NCI-H187 (cell line): Measurements from ENCODE around the gene MPHOSPH9.
A peak's percentile ranks its signal among the peaks of the same experiment; 100 is the strongest.

Experiments
- DNase-seq, 2 experiments: peaks; one replicate each; lab custom pipeline; 2025; lab: John Stamatoyannopoulos, UW

The MPHOSPH9 gene

DNA sequence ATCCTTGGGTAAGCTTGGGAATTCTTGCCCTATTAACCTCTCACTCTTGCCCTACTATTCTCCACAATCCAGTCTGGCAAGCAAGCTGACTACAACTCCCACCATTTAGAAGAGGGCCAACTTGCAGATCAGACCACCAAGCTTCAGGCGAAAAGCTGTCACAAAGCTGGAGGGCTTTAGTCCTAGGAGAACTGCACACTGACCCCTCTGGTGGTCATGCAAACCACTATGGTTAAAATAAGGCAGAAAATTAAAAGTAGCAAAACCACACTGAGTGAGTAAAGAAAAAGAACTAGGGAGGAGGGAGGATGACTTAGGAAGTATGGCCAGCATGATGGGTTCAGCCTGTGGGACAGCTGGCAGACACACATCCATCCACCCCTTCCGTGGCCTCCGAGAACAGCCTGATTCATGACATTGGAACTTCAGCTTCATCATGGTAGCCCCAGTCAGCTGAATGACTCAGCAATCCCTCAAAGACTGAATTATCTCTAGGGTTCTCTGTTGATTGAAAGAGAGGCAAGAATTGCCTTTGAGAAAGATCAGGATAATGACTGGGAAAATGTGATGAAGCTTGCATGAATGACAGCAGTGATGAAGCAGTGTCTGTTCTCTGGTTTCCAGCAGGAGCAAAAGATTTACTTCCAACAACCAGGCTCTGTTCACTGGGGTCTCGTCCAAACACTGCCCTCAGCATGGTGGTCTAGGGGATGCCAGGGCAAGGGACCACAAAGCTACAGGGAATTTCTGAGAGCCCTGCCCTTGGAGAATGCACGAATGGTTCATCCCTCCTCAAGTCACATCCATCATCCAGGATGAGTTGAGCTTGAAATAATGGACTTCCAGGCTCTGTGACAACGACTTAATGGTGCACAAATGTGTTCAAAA is 106.4 kb downstream of the MPHOSPH9 start:
- DNase-seq: no peak

DNA sequence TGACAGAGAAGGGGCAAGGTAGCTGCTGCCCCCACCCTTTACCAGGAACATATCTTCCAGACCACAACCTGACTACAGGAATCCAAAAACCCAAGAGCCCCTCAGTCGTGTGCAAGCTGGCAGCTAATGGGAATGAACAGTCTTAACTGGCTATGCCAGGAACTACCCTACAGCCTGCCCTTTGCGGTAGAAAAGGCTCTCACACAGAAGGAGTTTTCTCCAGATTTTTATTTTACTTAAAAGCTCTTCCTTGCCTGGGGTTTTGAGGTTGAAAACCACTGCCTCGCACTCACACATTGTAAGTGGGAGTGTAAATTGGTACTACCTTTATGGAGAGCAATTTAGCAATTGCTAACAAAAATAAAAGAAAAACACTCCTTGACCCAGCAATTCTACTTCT is 110.3 kb downstream of the MPHOSPH9 start:
- no peak for DNase-seq

DNA sequence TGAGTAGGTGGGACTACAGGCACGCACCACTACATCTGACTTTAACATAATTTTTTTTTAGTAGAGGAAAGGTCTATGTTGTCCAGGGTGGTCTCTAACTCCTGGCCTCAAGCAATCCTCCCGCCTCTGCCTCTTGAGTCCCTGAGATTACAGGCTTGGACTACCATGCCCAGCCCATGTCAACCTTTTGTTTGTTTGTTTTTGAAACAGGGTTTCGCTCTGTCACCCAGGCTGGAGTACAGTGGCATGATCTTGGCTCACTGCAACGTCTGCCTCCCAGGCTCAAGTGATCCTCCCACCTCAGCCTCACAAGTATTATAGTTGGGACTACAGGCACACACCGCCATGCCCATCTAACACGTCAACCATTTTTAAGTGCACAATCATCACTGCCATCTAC is 111.3 kb downstream of the MPHOSPH9 start:
- no peak for DNase-seq

DNA sequence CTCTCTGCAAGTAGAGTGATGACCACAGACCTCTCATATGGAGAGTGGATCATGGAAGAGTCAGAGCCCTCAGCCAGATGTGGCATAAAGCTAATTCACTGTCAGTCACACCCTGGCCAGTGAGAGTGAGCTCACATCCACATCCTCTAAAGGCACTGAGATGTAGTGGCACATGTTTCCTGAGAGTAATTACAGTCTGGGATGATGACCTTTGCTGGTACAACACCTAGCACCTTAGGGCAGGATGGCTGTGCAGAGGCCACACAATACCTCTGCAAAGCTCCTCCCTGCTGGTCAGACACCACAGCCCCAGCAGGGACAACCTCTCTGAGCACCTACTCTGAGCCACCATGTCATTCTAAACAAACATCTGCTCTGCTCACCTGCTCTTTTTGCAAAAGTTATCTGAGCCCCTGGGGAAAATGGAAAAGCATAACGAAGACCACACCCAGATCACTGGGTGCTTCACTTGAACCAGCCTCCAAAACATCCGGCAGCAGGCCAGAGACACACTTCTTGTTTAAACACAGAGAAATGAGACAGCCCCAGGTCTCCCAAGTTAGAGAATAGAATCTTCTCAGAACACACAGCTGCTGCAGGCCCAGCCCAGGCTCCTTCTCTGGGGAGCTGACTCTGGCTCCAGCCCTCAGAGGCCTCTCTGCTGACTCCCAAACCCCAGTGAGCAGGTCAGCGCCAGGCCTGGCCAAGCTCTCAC is 112.3 kb downstream of the MPHOSPH9 start:
- peak in 1 of 2 experiments; percentile 46 for DNase-seq

DNA sequence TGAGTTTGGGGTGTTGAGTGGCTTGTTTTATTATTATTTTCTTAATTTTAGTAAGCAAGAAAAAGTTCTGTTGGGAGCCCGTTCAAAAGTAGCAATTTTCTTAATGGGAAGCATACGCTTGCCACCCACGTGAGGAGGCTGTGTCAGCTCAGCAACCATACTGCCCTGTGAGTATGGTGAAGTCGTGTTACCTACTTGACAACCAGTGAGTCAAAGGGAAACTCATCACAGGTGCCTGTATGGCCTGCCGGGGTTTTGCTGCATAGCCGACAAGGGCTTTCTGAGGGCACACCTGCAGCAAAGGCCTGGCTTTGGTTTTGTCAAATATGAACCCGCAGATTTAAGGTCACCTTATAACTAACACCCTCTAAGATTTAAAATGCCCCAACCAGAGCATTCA is 113.1 kb downstream of the MPHOSPH9 start:
- no peak for DNase-seq

DNA sequence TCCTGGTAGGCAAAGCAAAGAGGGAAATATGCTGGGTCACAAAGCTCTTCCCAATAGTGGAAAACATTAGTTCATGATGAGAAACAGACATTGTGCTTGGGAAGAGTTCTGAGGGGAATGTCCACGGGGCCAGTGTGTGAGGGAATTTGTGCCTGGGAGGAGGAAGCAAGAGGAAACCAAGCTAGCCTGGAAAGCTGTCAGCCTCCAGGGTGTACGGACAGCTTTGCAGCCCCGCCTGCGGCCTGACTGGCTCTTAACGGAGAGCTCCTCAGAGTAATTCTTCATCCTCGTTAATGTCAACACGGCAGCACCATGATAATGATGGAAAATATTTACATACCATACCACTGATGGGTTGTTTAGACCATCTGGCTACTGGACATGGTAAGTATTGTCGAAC is 114.4 kb downstream of the MPHOSPH9 start:
- no peak for DNase-seq

DNA sequence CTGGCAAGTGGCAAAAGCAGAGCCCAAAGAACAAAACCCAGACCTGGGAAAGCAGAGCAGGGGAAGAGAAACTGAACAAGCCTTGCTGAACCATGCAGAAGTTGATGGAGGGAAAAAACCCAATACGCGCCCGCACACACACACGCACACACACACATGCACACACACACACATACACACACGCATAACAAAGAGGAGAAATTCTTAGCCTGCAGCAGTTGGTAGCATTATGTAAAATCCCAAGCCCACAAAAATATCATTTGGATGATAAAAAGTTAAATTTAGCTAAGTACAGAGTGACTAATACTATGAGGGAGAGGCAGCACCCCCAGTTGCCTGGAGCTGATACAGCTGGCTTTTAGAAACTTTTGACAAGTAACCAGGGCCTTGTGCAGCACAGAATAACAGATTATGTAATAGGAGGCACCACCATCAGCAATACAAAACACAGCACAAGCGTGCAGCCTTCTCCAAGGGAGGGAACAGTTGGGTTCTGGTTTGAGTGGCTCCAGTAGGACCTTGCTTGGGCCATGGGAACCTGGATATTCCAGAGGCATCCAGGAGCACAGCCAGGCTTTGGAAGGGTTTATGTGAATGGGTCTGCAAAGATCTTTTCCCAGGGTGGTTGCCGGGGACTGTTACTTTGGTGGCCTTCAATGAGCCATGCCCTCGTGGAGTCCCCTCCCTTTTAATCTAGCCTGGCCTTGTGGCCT is 117.4 kb downstream of the MPHOSPH9 start:
- DNase-seq: no peak

DNA sequence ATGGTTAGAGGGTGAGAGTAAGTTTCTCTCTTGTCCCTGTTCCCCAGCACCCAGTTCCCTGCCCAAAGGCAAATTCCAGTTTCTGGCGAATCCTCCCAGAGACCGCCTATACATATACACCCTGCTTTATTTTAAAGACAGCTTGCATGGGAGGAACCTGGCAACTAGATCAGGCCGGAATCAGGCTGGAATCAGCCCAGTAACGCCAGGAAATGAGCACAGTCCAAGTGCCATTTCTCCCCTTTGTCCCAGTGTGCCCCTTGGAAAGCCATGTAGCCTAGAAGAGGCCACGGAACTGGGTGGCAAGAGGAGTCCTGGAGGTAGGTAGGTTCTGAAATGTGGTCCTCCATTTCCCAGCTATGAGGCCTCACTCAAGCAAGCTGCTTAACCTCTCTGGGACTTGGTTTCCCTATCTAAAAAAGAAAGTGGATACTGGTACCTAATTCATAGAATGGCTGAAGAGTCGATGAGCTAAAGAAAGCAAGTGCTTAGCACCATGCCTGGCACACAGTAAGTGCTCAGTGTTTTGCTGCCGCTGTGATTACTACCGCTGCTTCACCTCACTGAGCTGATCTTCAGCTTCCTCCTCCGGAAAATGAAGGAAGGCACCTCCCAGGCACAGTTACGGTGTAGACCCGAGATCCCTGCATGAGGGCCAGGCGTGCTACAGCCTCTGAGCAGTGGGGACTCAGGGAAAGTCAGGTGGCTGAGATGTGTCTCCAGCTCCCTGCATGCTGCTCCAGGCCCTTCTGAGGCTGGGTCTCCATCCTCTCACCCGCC is 118.4 kb downstream of the MPHOSPH9 start:
- no peak for DNase-seq

DNA sequence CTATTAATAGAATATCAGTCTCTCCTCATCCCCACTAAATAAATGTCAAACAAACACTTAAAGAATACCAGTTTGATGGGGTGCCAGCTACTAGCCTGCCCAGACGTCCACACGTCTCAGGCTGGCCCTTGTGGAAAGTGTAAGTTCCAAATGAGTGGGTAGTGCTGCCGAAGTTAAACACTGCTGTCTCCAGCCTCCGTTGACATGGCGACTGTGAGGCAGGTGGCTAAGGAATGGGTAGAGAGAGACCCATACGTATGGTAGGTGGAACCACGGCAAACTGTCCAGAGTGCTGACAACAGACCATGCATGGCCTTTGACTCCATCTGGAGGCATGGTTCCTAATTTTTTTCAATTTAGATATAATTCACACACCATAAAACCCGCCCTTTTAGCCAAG is 119.9 kb downstream of the MPHOSPH9 start:
- DNase-seq: peak in 1 of 2 experiments; percentile 50

DNA sequence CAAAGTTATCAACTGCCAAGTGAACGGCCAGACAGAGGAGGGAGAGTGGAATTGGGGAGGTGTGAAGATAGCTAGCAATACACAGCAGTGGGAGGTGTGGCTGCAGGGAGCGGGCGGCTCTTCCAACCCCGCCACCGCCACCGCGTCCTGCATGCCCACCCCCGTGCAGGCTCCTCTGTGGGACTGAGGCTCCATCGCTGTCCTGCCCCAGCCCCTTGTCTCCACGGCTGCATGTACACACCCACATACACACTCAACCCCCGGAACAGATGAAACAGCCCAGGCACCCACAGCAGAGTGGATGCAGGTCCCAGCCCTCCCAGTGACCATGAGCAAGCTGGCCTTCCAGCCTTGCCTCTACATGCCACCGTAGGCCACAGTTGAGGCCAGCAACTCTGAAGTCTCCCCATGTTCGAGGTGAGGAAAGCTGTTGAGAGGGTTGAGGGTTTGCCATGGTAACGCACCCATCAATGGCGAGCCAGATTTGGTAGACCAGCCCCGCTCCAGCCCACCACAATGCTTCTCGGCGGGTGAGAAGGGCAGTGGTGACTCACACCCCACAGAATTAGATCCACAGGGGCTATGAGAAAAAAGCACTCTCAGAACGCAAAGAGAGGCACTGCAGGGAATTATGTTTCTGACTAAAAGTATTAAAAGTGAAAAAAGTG is 121.3 kb downstream of the MPHOSPH9 start:
- no peak for DNase-seq

DNA sequence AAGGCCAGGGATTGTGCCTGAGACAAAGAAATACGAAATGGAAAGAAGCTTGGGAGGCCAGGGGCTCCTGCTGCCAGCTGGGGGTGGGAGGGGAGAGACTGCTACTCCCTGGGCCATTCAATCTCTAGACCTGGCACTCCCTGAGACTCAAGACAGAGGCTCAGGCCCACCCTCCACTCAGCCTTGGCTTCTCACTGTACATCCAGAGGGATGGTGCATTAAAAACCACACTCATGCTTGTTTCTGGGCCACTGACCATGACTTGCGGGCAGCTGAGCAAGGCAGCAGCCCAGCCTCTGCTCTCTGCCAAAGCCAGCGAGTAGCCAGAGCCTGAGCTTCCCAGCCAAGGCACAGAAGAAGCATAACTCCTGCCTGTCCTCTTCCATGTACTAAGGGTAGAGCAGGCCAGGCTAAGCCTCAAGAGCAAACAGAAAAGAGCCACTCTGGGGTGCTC is 123.6 kb downstream of the MPHOSPH9 start:
- DNase-seq: peak; percentile 42 to 52

DNA sequence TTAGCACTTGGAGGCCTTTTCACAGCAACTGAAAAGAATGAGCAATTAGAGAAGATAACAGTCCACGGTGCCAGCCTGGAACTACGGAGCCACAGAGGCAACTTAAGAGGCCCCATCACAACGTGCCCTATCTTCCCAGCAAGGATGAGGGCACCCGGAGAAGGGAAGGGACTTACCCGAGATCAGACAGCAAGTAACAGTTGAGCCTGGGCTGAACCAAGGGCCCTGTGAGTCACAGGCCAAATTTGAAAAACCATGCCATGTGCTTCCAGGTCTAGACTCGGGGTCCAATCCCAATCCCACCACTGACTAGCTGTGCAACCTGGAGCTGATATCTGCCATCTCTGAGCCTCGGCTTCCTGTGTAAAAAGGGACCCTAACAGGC is 124.3 kb downstream of the MPHOSPH9 start:
- DNase-seq: no peak

DNA sequence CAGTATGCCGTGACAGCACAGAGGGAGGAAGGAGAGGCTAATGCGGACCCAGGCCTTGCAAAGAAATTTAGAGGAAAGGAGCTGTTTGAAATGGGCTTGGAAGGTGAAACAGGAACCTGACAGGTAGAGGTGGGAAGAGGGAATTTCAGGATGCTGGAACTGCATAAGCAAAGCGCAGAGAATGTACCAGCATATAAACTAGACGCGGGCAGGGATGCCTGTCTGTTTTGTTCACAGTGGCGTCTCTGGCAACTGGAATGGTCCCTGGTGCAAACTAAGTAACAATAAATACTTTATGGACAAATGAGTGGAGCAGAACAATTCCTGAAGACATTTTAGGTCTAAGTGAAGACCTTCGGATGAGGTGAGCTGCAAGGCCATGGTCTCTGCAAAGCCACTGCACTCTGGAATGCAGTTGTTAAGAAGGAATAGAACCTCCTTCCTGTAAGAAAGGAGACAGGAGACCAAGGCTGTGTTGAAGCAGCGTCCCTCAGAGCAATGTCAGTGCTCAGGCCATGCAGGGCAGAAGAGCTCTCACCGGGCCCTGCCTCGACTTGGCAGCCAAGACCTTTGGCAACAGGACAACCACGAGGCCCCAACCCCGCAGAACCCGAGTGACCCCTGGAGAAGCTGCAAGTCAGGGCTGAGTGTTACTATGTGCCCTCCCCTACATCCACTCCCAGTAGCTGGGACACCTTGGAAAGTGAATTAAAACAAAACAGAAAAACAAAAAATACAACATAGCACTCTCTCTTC is 124.8 kb downstream of the MPHOSPH9 start:
- DNase-seq: no peak

DNA sequence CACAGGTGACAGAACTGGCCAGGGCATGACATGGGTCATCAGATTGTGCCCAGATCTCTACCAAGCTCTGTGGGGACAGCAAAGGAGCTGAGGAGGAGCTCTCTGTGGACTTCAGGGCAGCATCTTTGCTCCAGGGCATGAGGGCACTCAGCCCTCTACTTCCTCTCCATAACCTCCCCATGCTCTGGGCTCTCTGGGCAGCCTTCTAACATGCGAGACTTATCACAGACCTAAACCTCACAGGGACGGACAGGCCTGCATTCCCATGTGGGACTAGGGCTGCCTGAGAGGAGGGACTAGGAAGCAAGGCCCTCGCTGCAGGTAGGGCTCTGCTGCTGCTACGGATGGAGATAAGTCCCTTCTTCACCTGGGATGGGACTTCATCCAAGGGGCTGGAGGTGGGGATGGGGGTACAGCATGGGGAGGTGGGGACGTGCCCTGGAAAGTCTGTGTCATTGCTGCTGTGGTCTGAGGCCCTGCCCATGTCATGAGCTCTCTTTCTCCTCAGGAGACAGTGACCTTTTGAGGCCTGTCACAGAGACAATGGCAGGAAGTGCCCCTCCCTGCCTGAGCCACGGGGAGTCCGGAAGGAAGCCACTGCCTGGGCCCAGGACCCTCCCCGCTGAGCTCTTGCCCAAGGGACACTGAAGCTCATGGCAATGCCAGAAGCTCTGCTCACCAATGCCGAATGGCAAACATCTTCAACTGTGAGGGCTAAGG is 126.1 kb downstream of the MPHOSPH9 start:
- no peak for DNase-seq

DNA sequence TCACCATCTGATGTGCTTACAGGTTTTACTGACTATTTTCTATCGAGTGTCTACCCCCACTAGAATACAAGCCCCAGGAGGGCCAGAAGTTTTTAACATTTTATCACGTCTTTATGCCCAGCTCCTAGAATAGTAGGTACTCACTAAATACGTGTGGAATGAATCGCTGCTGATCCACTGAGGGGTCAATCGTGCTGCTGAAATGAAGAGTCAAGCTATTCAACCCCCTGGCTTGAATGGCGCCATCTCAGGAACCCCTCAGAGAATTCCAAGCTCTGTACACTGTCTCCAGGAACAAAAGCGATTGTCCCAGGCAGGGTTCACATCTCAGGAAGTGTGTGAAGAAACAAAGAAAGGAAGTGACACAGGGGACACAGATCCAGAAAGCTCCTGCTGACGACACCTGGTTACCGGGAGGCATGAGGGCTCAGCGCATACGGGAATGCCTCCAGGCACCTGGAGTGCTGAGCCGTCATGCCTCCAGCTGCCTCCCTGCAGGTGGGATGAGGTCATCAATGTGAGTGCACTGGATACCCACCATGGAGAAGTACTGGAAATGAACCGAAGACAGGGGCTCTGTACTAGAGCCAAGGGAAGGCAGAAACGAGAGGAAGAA is 127.6 kb downstream of the MPHOSPH9 start:
- DNase-seq: no peak

DNA sequence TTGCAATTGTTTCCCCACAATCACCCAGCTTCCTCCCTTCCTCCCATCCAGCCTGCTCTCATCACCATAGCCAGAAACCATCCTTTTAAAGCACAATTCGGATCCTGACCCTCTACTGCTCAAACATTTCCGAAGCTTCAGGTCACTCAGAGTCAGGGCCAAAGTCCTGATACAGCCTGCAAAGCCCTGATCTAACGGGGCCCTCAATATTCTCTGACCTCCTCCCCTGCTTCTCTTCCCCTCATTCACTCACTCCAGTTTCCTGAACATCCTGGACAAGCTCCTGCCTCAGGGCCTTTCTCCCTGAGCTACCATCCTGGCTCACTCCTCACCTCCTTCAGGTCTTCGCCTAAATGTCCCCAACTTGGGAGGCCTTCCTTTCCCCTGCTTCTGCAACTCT is 128.1 kb downstream of the MPHOSPH9 start:
- DNase-seq: no peak
